ENCODE data around the gene SNORC.
"Not testable (repeated sequence)": the region's sequence is repeated elsewhere in the genome, so short reads cannot be mapped to it uniquely, and the experiment has no call there.

The SNORC gene

DNA sequence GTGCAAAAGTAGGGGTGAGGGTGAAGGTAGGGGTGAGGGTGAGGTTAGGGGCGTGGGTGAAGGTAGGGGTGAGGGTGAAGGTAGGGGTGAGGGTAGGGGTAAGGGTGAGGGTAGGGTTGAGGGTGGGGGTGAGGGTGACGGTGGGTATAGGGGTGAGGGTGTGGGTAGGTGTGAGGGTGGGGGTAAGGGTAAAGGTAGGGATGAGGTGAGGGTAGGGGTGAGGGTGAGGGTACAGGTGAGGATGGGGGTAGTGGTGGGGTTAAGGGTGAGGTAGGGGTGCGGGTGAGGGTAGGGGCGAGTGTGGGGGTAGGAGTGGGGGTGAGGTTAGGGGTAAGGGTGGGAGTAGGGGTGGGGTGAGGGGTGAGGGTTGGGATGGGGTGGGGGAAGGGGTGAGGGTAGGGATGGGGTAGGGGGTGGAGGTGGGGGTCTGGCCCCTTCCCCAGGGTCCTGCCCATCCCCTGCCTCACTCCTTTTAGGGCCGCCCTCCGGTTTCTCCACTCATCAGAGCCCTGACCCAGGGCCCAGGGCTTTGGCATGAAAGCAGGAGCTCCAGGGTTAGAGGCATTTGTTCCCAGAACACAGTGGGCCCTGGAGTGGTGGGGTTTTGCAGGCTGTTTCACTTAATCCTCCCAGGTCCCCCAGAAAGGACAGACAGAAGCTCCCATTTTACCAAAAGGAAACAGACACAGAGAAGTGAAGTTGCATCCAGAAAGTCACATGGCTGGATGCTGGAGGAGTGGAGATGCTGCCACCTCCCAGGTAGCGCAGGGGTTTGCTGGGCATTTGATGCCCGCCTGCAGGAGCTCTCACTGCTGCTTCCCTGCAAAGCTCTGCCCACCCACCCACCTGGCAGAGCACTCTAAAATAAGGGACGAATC, 26.9 kb downstream of the SNORC start:
- DNase-seq (ENCODE audit: low spot score): no peak

DNA sequence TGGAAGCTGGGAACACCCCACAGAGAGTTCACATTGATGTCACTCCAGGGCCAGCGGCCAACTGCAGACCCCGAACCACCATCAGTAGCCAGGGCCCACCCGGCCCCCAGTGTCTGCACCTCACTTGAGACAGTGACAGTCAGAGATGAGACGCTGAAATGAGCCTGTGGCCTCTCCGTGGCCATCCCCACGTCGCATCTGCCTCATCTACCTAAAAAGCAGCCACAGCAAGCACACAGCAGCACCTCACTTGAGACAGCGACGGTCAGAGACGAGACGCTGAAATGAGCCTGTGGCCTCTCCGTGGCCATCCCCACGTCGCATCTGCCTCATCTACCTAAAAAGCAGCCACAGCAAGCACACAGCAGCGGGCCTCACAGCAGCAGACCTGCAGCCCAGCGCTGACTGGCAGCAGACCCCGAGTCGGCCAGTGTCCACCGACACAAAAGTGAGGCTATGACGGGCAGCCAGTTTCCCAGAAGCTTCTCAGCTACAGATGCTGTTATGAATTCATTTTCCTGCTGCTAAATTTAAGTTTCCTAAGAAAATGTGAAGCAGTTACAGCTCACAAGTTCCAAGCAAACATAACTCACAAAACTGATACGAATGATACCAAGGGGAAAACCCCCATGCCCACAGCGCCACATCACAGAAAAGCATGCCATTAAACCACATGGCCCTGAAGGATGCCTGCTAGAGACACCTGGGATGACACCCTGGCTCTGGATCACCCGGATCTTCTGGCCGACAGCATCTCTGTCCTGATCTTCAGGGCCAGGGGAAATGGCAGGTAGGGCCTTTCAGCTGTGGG, 27.7 kb downstream of the SNORC start:
- DNase-seq (ENCODE audit: low spot score): no peak

DNA sequence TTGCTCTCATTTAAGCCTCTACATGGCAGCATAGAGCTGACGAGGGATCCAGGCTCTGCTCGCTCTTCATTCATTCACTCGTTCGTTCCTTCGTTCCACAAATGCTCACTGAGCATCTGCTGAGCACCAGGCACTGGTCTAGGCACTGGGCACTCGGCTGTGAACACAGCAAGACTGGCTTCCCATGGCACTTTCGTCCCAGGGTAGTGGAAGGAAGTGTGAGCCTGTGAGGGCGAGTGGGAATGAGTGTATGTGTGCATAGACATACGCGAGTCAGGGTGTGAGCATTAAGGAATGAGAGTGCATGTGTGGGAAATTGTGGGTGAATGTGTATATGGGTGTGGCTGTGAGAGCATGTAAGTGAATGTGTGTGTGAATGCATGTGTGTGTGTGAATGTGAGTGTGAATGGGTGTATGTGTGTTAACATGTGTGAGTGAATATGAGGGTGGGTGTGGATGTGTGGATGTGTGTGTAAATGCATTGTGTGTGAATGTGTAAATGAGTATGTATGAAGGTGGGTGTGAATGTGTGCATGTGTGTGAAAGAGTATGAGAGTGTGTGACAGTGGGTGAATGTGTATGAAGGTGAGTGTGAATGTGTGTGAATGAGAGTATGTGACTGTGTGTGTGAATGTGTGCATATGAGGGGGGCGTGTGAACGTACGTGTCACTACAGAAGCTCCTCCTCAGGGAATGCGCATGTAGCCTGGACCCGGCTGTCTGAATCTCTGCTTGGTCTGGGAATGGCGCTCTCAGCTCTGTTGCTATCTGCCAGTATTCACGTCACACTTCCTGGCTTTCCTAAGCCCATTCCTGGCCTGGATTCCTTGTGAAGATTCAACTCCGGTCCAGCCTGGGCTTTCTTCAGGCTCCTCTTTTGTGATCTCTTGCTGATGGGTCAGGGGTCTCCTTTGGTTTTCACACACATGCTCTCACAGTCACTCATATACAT, 28.8 kb downstream of the SNORC start:
- no peak for DNase-seq (ENCODE audit: low spot score)

DNA sequence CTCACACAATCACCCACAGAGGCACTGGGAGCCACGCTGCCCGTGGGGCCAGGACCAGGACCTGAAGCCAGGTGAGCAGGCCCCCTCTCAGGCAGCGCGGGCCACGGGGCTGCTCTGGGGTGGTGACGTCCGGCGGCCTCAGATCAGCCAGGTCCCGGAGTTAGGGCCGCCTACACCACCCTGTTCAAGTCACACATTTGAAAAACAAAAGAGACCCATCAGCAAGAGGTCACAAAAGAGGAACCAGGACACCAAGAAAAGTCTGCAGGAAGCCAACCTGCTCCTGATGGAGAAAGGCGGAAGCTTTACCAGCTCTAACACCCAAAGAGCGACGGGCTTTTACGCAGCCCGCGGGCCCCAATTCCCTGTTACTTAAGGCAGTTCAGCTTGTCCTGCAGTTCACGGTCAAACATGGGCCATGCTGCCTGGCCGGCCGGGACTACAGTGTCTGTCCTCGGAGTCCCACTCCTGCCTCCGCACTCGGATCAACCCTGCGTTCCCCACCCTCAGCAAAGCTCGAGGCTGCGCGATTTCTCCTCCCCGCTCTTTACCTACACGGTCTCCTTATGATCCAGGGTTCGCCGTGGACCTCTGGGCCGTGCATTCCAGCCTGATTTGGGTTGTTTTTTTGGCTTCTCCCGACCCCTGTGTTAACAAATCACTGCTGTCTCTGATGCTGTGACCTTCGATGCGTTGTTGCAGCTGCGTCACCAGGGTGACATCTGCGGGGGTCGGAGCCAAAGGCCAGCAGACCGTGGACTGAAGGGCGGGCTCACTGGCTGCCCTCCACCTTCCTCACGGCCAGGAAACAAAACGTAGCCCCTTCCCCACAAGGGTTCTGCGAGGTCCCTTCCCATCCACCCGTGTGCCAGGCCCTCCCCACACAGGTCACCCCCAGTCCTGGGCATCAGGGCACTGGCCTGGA, 31.0 kb downstream of the SNORC start:
- DNase-seq (ENCODE audit: low spot score): no peak

DNA sequence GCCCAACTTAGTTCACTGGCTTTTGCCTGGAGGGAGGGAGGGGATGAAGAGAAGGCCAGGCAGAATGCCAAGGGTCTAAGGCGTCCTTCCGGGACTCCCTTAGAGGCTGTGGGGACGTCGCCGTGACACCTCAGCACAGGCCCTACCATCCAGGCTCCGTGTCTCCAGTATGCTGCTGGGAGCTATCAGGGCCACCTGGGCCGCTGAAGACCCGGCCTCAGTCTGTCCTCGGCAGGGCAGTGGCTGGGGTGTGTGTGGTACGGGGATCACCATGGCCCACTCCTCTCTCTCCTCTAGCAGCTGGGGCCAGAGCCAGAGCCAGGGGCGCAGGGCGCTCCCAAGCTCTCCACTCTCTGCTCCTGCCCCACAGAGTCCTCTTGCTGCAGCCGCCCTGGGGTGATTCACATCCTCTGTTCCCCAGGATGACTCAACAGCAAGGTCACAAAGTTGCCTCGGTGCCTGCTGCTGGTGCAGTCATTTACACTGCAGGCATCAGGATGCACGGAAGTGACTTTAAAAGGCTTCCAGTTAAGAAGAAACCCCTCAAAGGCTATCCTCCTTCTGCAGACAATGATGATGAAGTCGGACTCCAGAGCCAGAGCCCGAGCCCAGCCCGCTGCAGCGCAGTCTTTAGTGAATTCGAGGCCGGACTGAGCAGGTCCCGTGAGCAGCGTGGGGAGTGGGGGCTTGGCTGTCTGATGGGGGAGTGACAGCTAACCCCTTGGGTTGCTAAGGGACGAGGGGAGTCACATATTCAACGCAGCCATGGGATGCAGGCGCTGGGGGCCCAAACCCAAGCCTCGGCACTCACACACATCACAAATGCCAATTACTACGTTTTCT, 31.9 kb downstream of the SNORC start:
- no peak for DNase-seq (ENCODE audit: low spot score)

DNA sequence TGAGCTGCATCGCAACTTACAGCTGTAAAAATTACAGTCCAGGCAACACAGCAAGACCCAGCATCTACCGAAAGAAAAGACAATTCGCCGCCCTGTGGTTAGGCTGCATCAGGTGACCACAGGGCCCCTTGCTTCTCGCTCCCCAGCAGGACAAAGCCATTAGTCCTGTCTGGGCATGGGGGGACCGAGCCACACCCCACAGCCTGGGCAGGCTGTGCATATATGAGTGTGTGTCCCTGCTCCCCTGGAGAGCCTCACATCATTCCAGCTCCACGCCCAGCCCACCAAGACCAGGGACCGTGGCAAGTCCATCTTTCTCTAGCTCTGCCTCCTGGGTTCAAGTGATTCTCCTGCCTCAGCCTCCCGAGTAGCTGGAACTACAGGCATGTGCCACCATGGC, 33.9 kb downstream of the SNORC start:
- no peak for DNase-seq (ENCODE audit: low spot score)

DNA sequence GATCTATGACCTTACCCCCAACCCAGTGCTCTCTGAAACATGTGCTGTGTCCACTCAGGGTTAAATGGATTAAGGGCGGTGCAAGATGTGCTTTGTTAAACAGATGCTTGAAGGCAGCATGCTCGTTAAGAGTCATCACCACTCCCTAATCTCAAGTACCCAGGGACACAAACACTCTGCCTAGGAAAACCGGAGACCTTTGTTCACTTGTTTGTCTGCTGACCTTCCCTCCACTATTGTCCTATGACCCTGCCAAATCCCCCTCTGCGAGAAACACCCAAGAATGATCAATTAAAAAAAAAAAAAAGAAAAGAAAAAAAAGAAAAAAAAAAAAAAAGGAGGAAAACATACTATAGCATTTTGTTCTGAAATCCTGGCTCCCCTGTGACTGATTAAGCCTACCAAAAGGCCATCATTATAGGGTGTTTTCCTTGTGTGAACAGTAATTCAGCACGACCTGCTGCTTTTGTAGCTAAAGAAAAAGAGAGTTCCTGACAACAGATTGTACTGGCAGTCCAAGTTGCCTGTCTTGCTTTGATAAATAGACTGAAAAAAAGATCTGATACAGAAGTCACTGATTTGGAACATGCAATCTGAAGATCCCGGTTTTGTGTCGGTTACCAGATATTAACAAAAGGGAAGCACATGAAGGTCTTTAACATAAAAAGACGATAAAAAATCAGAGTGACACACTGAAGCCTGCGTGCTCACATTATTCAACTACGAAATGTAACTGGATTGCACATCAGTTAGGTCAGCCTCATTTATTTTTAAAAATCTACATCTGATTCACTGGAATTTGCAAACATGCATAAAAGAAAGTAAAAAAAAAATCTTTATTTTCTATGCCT, 37.0 kb downstream of the SNORC start:
- DNase-seq (ENCODE audit: low spot score): not testable (repeated sequence)

DNA sequence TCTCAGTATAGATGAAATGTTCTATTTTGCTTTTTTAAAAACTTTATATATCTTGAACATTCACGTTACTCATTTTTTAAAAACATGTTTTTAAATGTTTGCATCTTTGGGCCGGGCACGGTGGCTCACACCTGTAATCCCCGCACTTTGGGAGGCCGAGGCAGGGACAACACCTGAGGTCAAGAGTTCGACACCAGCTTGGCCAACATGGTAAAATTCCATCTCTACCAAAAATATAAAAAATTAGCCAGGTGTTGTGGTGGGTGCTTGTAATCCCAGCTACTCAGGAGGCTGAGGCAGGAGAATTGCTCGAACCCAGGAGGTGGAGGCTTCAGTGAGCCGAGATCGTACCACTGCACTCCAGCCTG, 37.6 kb downstream of the SNORC start:
- not testable (repeated sequence) for DNase-seq (ENCODE audit: low spot score)

DNA sequence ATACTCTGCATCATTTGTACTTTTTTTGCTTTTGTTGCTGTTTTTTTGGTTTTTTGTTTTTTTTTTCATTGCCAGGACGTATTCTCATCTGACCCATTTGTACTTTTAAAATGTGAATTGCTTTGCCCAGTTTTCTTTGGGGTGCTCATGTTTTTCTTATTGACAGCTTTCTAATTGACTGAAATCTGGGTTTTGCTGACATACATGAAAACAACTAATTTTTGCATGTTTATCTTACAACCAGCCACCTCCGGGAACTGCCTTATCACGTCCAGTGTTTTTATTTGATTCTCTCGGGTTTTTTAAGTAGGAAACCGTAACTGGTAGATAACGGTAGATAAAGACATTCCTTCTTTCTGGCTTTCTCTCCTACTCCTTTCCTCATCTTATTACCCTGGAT, 38.6 kb downstream of the SNORC start:
- no peak for DNase-seq (ENCODE audit: low spot score)

DNA sequence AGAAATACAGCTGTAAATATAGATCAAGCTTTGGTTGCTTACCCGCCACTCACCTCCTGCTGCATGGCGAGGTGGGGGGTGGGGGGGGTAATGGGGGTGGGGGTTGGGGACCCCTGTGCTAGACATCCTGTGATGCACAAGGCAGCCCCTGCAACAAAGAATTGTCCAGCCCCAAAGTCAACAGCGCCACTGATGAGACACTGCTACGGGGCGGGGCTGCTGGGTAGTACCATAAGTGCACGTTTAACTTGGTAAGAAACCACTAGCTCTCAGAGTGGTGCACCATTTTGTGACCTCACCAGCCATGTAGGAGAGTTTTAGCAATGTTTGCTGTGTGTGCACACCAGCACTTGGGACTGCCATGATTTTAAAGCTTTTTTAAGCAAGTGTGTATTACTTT, 40.3 kb downstream of the SNORC start:
- no peak for DNase-seq (ENCODE audit: low spot score)

DNA sequence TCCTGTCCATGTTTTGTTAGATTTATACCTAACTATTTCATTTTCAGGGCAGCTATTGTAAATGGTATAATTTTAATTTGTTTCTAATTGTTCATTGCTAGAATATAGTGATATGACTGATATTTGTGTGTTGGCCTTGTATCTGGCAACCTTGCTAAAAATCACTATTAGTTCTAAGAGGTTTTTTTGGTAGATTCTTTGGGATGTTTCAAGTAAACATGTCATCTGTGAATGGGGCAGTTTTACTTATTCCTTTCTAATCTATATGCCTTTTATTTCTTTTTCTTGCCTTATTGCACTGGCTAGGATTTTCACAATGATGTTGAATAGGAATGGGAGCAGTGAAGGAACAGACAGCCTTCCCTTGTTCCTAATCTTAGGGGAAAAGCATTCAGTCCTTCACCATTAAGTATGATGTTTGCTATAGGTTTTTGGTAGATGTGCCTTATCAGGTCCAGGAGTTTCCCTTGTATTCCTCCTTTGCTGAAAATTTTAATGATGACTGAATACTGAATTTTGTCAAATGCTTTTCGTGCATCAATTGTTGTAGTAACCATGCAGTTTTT, 41.7 kb downstream of the SNORC start:
- DNase-seq (ENCODE audit: low spot score): no peak

DNA sequence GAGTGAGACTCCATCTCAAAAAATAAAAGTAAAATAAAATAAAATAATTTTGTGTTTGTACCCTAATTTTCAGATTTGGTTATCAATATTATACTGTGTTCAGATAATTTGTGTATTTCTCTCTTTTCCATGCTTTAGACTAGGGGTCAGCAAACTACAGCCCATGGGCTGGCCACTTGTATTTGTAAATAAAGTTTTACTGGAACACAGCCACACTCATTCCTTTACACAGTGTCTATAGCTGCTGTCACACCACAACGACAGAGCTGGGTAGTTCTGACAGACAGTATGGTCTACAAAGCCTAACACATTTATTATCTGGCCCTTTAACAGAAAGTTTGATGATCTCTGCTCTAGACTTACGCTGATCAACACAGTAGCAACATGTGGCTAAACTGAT, 43.8 kb downstream of the SNORC start:
- DNase-seq (ENCODE audit: low spot score): no peak

DNA sequence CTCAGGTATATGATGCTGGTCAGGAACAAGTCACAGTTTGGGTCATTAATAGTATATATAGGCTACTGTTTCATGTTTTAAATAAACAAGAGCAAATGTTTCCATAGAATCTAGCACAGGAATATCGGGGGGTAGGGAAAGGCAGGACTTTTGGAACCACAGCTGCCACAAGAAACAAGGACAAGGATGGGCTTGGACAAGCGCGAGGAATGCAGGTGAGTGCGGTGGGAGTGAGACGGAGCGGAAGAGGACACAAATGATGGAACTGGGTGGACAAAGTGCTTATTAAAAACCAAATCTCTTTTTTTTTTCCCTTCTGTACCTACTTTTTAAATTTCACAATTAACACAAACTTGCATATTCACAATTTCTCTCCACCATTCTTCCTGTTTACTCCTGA, 49.1 kb downstream of the SNORC start:
- DNase-seq (ENCODE audit: low spot score): no peak

DNA sequence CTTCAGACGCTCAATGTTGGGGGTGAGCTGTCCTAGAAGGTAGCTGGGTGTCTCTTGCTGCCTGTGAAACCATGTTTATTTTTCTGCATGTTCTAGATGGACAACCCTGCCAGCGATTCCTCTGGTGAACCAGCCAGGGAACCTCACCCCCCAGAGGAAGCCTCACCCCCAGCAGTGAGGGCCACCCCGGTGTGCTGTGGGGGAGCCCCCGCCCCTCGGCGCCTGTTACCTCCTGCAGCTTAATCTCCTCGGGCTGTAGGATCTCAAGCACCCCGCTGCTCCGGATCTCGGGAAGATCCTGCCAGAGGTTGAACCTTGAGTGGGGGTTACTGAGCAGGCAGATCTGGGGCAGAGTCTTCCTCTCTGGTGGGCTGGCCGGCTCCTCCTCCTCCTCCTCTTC, 50.0 kb downstream of the SNORC start:
- no peak for DNase-seq (ENCODE audit: low spot score)

DNA sequence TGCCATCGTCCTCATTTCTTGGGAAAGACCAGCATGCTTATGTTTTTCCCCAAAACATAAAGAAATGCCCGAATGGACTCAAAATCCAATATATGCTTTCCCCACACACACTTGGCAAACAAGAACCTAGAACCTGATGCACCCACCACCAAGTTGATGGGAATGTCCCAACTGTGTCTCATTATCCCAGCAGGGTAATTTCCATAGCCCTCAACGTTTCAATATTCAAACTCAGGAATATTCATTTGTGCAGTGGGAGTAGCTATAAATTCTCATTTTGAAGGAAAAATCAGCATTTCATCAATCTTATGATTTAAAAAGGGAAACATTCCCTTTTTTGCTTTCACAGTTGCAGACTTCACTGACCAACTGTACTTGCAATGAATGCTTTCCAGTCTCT, 50.7 kb downstream of the SNORC start:
- no peak for DNase-seq (ENCODE audit: low spot score)

DNA sequence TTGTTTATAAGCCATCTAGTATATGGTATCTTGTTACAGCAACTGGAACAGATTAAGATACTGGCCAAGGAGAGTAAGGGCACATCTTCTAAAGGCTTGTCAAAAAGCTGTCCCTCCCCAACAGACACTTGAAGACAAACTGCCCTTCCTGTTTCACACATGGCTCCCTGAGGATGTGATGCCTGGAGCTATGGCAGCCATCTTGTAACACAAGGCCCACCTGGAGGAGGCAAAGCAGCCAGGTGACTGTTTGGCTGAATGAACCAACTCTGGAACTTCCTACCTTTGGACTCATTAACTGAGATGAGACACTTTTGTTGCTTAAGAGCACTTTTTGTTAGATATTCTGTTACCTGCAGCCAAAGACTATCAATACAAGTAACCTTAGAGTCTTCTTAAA, 54.4 kb downstream of the SNORC start:
- no peak for DNase-seq (ENCODE audit: low spot score)

DNA sequence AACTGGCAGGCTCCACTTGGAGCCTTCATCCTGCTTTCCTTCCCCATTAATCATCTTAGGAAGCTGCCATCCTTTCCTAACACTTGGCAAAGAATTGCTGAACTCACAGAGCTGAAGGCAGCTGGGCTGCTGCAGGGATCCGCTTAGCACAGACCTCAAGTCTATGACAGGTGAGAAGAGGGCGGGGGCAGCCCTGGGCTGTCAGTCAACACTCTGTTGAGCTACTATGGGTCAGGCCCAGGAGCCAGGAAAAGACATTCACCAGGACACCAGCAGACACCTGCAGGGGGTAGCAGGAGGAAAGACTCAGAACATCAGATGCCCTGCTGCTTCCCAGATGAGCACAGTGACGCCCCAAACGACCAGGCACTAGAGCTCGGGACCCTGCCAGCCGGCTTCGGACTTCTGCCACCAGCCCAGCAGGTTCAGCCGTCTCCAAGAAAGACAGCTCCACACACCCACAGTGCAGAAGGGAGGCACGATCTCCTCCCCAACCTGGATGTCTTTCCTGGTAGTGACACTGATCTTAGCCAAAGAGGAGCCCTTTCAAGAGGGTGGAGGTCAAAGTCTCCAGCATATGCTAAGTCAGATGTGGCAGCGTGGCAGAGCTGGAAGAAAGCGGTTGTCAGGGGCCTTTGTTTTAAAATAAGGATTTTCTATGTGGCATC, 55.2 kb downstream of the SNORC start:
- no peak for DNase-seq (ENCODE audit: low spot score)

DNA sequence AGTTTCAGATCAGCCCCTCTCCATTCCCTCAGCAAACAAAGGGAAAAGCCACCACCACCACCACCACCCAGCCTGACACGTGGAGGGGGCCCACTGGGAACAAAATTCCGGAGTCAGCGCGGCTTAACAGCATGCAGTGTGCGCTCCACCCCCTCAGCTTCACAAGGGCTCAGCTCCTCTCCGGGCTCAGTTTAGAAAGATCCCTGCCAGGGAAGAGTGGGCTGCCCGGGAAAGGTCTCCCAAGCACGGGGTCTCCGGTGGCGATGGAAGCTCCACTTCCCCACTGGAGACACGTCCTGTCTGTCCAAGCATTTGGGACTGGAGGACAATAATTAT, 55.7 kb downstream of the SNORC start:
- DNase-seq (ENCODE audit: low spot score): no peak
